C4-2B (cell line): ENCODE data around the gene EXOSC5.

Experiments
- H3K27ac ChIP-seq: fragments of 450-650 bp; 2 replicates; pipeline ENCODE4 v1.5.1; 2017
- ZFX ChIP-seq: fragments of 450-650 bp; IDR thresholded peaks from 2 replicates; pipeline ENCODE4 v1.6.1; 2017
- TF ChIP-seq, protein P1 (sequence below): fragments of 450-650 bp; conservative IDR thresholded peaks from 2 replicates; pipeline ENCODE4 v1.5.1; 2017; ENCODE audit warnings: mild to moderate bottlenecking

Gene EXOSC5

GRCh38 chr19:41344162-41344561 lies 53.0 kb downstream of the EXOSC5 start:
- TF ChIP-seq ZFX: no peak
- TF ChIP-seq, protein P1, sequence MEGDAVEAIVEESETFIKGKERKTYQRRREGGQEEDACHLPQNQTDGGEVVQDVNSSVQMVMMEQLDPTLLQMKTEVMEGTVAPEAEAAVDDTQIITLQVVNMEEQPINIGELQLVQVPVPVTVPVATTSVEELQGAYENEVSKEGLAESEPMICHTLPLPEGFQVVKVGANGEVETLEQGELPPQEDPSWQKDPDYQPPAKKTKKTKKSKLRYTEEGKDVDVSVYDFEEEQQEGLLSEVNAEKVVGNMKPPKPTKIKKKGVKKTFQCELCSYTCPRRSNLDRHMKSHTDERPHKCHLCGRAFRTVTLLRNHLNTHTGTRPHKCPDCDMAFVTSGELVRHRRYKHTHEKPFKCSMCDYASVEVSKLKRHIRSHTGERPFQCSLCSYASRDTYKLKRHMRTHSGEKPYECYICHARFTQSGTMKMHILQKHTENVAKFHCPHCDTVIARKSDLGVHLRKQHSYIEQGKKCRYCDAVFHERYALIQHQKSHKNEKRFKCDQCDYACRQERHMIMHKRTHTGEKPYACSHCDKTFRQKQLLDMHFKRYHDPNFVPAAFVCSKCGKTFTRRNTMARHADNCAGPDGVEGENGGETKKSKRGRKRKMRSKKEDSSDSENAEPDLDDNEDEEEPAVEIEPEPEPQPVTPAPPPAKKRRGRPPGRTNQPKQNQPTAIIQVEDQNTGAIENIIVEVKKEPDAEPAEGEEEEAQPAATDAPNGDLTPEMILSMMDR: no peak
- no peak overlapping the region for H3K27ac ChIP-seq

DNA sequence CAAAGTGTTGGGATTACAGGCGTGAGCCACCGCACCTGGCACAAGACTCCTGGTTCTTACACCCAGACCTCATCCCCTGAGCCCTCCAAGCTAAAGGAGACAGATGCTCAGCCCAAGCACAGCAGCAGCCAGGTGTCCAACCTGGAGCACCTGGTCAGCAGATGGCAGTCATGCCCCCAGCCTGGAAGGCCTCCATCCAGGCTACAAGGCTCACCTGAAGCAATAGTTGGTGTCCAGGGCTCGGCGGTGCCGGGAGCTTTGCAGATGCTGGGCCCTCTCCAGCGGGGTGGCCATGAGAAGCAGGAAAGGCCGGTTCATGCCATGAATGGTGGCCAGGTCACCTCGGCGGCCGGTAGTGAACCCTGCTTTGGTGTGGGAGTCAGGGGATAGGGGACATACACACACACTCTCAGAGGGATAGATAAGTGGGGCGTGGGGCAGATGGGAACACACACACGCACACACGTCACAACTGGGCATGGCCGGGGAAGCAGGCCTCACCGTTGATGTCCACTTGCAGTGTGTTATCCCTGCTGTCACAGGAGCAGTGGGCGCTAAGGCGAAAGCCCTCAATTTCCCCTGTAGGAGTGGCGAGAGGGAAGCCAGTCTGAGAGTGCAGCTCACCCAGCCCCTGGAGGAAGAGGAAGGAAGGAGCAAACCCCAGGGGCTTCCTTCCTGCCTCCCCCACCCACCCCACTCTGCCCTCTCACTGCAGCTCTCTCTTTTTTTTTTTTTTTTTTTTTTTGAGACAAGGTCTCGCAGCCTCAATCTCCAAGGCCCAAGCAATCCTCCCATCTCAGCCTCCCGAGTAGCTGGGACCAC lies 55.3 kb downstream of the EXOSC5 start:
- no peak for TF ChIP-seq ZFX
- TF ChIP-seq, protein P1: no peak
- H3K27ac ChIP-seq: no peak overlapping the region

DNA sequence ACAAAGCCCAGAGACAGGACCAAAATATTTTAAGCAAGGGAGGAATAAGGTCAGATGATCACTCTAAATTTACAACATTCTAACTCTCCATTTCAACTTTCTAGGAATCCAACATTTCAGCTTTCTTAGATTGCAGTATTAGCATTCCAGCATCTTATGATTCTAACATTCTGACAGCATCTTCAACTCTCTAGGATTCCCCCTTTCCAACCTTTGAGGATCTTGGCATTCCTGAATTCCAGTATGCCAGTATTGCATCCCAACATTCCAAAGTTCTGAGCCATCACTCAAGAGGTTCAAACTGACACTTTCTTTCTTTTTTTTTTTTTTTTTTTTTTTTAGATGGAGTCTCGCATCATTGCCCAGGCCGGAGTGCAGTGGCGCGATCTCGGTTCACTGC lies 57.2 kb downstream of the EXOSC5 start:
- no peak for TF ChIP-seq ZFX
- no peak overlapping the region for H3K27ac ChIP-seq
